ENCODE results near the gene COLEC11.

COLEC11 gene

GRCh38 chr2:3584608-3585260, 10.2 kb upstream of the COLEC11 start:
- H3K9me3 ChIP-seq (ENCODE audit: control extremely low read depth in 1 of 5, control insufficient read depth in 4 of 5, insufficient read depth in 2 of 5, low read depth in 1 of 5, low read length in 4 of 5): no peaks in the 10 kb centered on the region
- no peaks in the 10 kb centered on the region for H3K4me1 ChIP-seq (ENCODE audit: control extremely low read depth in 1 of 4, control insufficient read depth in 4 of 4, insufficient read depth in 4 of 4, low read length in 3 of 4)
- peaks cover 5 to 59% (median 34%) of the 10 kb centered on the region in 4 experiments for H3K36me3 ChIP-seq (ENCODE audit: control insufficient read depth in 4 of 4, insufficient read depth in 4 of 4, low read length in 3 of 4)
- H3K4me3 ChIP-seq (ENCODE audit: control insufficient read depth in 1 of 7, extremely low read depth in 1 of 7, insufficient read depth in 4 of 7, low read depth in 2 of 7, low read length in 6 of 7): no peak overlapping the region
- DNase-seq: no peak
- no peak overlapping the region for H3K27ac ChIP-seq (ENCODE audit: insufficient read depth in 1 of 2, low read depth in 1 of 2, low read length in 2 of 2, poor library complexity in 1 of 2, severe bottlenecking in 2 of 2)
- CTCF ChIA-PET: interaction anchor here (1.2 to 1.6 kb wide), 3 partner anchors 11 to 67 kb away, joined by 3 read pairs; no protein-coding TSS in a partner anchor
- POLR2A ChIA-PET: interaction anchor here (0.6 kb wide), 2 partner anchors 9 kb away, joined by 3 read pairs; no protein-coding TSS in a partner anchor
- WGBS (ENCODE audit: insufficient coverage): 100% methylated on average over 1 of the region's 4 CpGs
- no peaks in the 10 kb centered on the region for H3K27me3 ChIP-seq (replicated peaks in 2 of 5; ENCODE audit: control insufficient read depth in 4 of 5, insufficient read depth in 5 of 5, low read length in 4 of 5)

GRCh38 chr2:3585261-3586109, 9.4 kb upstream of the COLEC11 start:
- CTCF ChIA-PET: interaction anchor here (1.2 to 1.6 kb wide), 2 partner anchors 28 to 66 kb away, joined by 3 read pairs; no protein-coding TSS in a partner anchor

GRCh38 chr2:3586220-3586619, 8.7 kb upstream of the COLEC11 start:
- no peaks in the 10 kb centered on the region for H3K9me3 ChIP-seq (ENCODE audit: control extremely low read depth in 1 of 5, control insufficient read depth in 4 of 5, insufficient read depth in 2 of 5, low read depth in 1 of 5, low read length in 4 of 5)
- POLR2A ChIA-PET: no interaction called here

More at GRCh38 chr2:3585261-3586109, 9.4 kb upstream of the COLEC11 start:
- DNase-seq: no peak
- Histone ChIP-seq H3K36me3 (ENCODE audit: control insufficient read depth in 4 of 4, insufficient read depth in 4 of 4, low read length in 3 of 4) (peaks cover 3 to 51% (median 26%) of the 10 kb centered on the region in 4 experiments), H3K27me3 (replicated peaks in 2 of 5; ENCODE audit: control insufficient read depth in 4 of 5, insufficient read depth in 5 of 5, low read length in 4 of 5) (no peaks in the 10 kb centered on the region), H3K9me3 (ENCODE audit: control extremely low read depth in 1 of 5, control insufficient read depth in 4 of 5, insufficient read depth in 2 of 5, low read depth in 1 of 5, low read length in 4 of 5) (no peaks in the 10 kb centered on the region), H3K4me3 (ENCODE audit: control insufficient read depth in 1 of 7, extremely low read depth in 1 of 7, insufficient read depth in 4 of 7, low read depth in 2 of 7, low read length in 6 of 7) (no peak overlapping the region), H3K27ac (ENCODE audit: insufficient read depth in 1 of 2, low read depth in 1 of 2, low read length in 2 of 2, poor library complexity in 1 of 2, severe bottlenecking in 2 of 2) (no peak overlapping the region), H3K4me1 (ENCODE audit: control extremely low read depth in 1 of 4, control insufficient read depth in 4 of 4, insufficient read depth in 4 of 4, low read length in 3 of 4) (no peaks in the 10 kb centered on the region)
- WGBS (ENCODE audit: insufficient coverage): 93% methylated on average over 22 of the region's 29 CpGs
- POLR2A ChIA-PET: no interaction called here

GRCh38 chr2:3587021-3587420, 7.9 kb upstream of the COLEC11 start:
- Histone ChIP-seq H3K9me3 (ENCODE audit: control extremely low read depth in 1 of 5, control insufficient read depth in 4 of 5, insufficient read depth in 2 of 5, low read depth in 1 of 5, low read length in 4 of 5) (no peaks in the 10 kb centered on the region), H3K36me3 (ENCODE audit: control insufficient read depth in 4 of 4, insufficient read depth in 4 of 4, low read length in 3 of 4) (peaks cover 3 to 36% (median 14%) of the 10 kb centered on the region in 4 experiments), H3K4me3 (ENCODE audit: control insufficient read depth in 1 of 7, extremely low read depth in 1 of 7, insufficient read depth in 4 of 7, low read depth in 2 of 7, low read length in 6 of 7) (no peak overlapping the region), H3K27ac (ENCODE audit: insufficient read depth in 1 of 2, low read depth in 1 of 2, low read length in 2 of 2, poor library complexity in 1 of 2, severe bottlenecking in 2 of 2) (no peak overlapping the region), H3K4me1 (ENCODE audit: control extremely low read depth in 1 of 4, control insufficient read depth in 4 of 4, insufficient read depth in 4 of 4, low read length in 3 of 4) (no peaks in the 10 kb centered on the region), H3K27me3 (replicated peaks in 2 of 5; ENCODE audit: control insufficient read depth in 4 of 5, insufficient read depth in 5 of 5, low read length in 4 of 5) (no peaks in the 10 kb centered on the region)
- ChIA-PET POLR2A (interaction anchor here (0.7 kb wide), 1 partner anchor 65 kb away, joined by 3 read pairs; no protein-coding TSS in a partner anchor), CTCF (no interaction called here)
- no peak for DNase-seq
- 87% methylated on average over 4 of the region's 5 CpGs for WGBS (ENCODE audit: insufficient coverage)

More at GRCh38 chr2:3586220-3586619, 8.7 kb upstream of the COLEC11 start:
- H3K4me3 ChIP-seq (ENCODE audit: control insufficient read depth in 1 of 7, extremely low read depth in 1 of 7, insufficient read depth in 4 of 7, low read depth in 2 of 7, low read length in 6 of 7): no peak overlapping the region
- CTCF ChIA-PET: no interaction called here
- H3K27me3 ChIP-seq (replicated peaks in 2 of 5; ENCODE audit: control insufficient read depth in 4 of 5, insufficient read depth in 5 of 5, low read length in 4 of 5): no peaks in the 10 kb centered on the region
- 93% methylated on average over 13 of the region's 16 CpGs for WGBS (ENCODE audit: insufficient coverage)
- DNase-seq: no peak
- no peak overlapping the region for H3K27ac ChIP-seq (ENCODE audit: insufficient read depth in 1 of 2, low read depth in 1 of 2, low read length in 2 of 2, poor library complexity in 1 of 2, severe bottlenecking in 2 of 2)
- H3K36me3 ChIP-seq (ENCODE audit: control insufficient read depth in 4 of 4, insufficient read depth in 4 of 4, low read length in 3 of 4): peaks cover 3 to 44% (median 21%) of the 10 kb centered on the region in 4 experiments
- H3K4me1 ChIP-seq (ENCODE audit: control extremely low read depth in 1 of 4, control insufficient read depth in 4 of 4, insufficient read depth in 4 of 4, low read length in 3 of 4): no peaks in the 10 kb centered on the region

- H3K9me3 ChIP-seq (ENCODE audit: control extremely low read depth in 1 of 5, control insufficient read depth in 4 of 5, insufficient read depth in 2 of 5, low read depth in 1 of 5, low read length in 4 of 5): no peaks in the 10 kb centered on the region
- no peak overlapping the region for H3K4me3 ChIP-seq (ENCODE audit: control insufficient read depth in 1 of 7, extremely low read depth in 1 of 7, insufficient read depth in 4 of 7, low read depth in 2 of 7, low read length in 6 of 7)
- ChIA-PET POLR2A (interaction anchor here (0.7 kb wide), 1 partner anchor 65 kb away, joined by 3 read pairs; no protein-coding TSS in a partner anchor), CTCF (no interaction called here)
- 100% methylated on average over 4 of the region's 6 CpGs for WGBS (ENCODE audit: insufficient coverage)
- no peak overlapping the region for H3K27ac ChIP-seq (ENCODE audit: insufficient read depth in 1 of 2, low read depth in 1 of 2, low read length in 2 of 2, poor library complexity in 1 of 2, severe bottlenecking in 2 of 2)
- no peaks in the 10 kb centered on the region for H3K4me1 ChIP-seq (ENCODE audit: control extremely low read depth in 1 of 4, control insufficient read depth in 4 of 4, insufficient read depth in 4 of 4, low read length in 3 of 4)
- peaks cover 3 to 34% (median 13%) of the 10 kb centered on the region in 4 experiments for H3K36me3 ChIP-seq (ENCODE audit: control insufficient read depth in 4 of 4, insufficient read depth in 4 of 4, low read length in 3 of 4)
- H3K27me3 ChIP-seq (replicated peaks in 2 of 5; ENCODE audit: control insufficient read depth in 4 of 5, insufficient read depth in 5 of 5, low read length in 4 of 5): no peaks in the 10 kb centered on the region
- DNase-seq: peak in 2 of 3 donors; percentile 25 to 45
These were observed 7.5 kb upstream of the COLEC11 start for GRCh38 chr2:3587432-3587831.

GRCh38 chr2:3588084-3588483, 6.8 kb upstream of the COLEC11 start:
- Histone ChIP-seq H3K27me3 (replicated peaks in 2 of 5; ENCODE audit: control insufficient read depth in 4 of 5, insufficient read depth in 5 of 5, low read length in 4 of 5) (no peaks in the 10 kb centered on the region), H3K36me3 (ENCODE audit: control insufficient read depth in 4 of 4, insufficient read depth in 4 of 4, low read length in 3 of 4) (peaks cover 3 to 29% (median 13%) of the 10 kb centered on the region in 4 experiments), H3K9me3 (ENCODE audit: control extremely low read depth in 1 of 5, control insufficient read depth in 4 of 5, insufficient read depth in 2 of 5, low read depth in 1 of 5, low read length in 4 of 5) (no peaks in the 10 kb centered on the region), H3K4me3 (ENCODE audit: control insufficient read depth in 1 of 7, extremely low read depth in 1 of 7, insufficient read depth in 4 of 7, low read depth in 2 of 7, low read length in 6 of 7) (no peak overlapping the region), H3K4me1 (ENCODE audit: control extremely low read depth in 1 of 4, control insufficient read depth in 4 of 4, insufficient read depth in 4 of 4, low read length in 3 of 4) (no peaks in the 10 kb centered on the region), H3K27ac (ENCODE audit: insufficient read depth in 1 of 2, low read depth in 1 of 2, low read length in 2 of 2, poor library complexity in 1 of 2, severe bottlenecking in 2 of 2) (no peak overlapping the region)
- POLR2A ChIA-PET: no interaction called here
- no peak for DNase-seq
- WGBS (ENCODE audit: insufficient coverage): 92% methylated on average over 5 of the region's 7 CpGs
- CTCF ChIA-PET: no interaction called here

- Histone ChIP-seq H3K27ac (ENCODE audit: insufficient read depth in 1 of 2, low read depth in 1 of 2, low read length in 2 of 2, poor library complexity in 1 of 2, severe bottlenecking in 2 of 2) (no peak overlapping the region), H3K27me3 (replicated peaks in 2 of 5; ENCODE audit: control insufficient read depth in 4 of 5, insufficient read depth in 5 of 5, low read length in 4 of 5) (no peaks in the 10 kb centered on the region), H3K4me3 (ENCODE audit: control insufficient read depth in 1 of 7, extremely low read depth in 1 of 7, insufficient read depth in 4 of 7, low read depth in 2 of 7, low read length in 6 of 7) (no peak overlapping the region), H3K9me3 (ENCODE audit: control extremely low read depth in 1 of 5, control insufficient read depth in 4 of 5, insufficient read depth in 2 of 5, low read depth in 1 of 5, low read length in 4 of 5) (no peaks in the 10 kb centered on the region), H3K4me1 (ENCODE audit: control extremely low read depth in 1 of 4, control insufficient read depth in 4 of 4, insufficient read depth in 4 of 4, low read length in 3 of 4) (no peaks in the 10 kb centered on the region), H3K36me3 (ENCODE audit: control insufficient read depth in 4 of 4, insufficient read depth in 4 of 4, low read length in 3 of 4) (peaks cover 0 to 19% (median 10%) of the 10 kb centered on the region in 4 experiments)
- ChIA-PET CTCF (no interaction called here), POLR2A (no interaction called here)
- no peak for DNase-seq
- 97% methylated on average over 9 of the region's 11 CpGs for WGBS (ENCODE audit: insufficient coverage)
These were observed 5.8 kb upstream of the COLEC11 start for GRCh38 chr2:3589086-3589485.
